LNCaP clone FGC (cell line): ENCODE measurements around the gene LRTM2.

Source experiments
- DNase-seq: peaks from one replicate; pipeline ENCODE4 v3.0.0-alpha.2; 2011; ENCODE audit warnings: low read depth
- H3K4me3 ChIP-seq: 2 replicates; pipeline ENCODE4 v1.5.1; 2011; ENCODE audit warnings: mild to moderate bottlenecking, low read depth, low read length, control low read depth
- CTCF ChIP-seq: IDR thresholded peaks from 2 replicates; pipeline ENCODE4 v1.5.1; 2012; ENCODE audit warnings: mild to moderate bottlenecking; ENCODE audit not compliant: control insufficient read depth, insufficient read depth; ENCODE audit errors: extremely low read depth

Gene LRTM2

GRCh38 chr12:1845427-1845826, 25.1 kb downstream of the LRTM2 start:
- DNase-seq, result no peak
- no peak for TF ChIP-seq CTCF
- H3K4me3 ChIP-seq, result no peak overlapping the region

- TF ChIP-seq CTCF, result no peak
- DNase-seq, result no peak
- no peak overlapping the region for H3K4me3 ChIP-seq
Measured at GRCh38 chr12:1845886-1846285, 25.5 kb downstream of the LRTM2 start.

DNA sequence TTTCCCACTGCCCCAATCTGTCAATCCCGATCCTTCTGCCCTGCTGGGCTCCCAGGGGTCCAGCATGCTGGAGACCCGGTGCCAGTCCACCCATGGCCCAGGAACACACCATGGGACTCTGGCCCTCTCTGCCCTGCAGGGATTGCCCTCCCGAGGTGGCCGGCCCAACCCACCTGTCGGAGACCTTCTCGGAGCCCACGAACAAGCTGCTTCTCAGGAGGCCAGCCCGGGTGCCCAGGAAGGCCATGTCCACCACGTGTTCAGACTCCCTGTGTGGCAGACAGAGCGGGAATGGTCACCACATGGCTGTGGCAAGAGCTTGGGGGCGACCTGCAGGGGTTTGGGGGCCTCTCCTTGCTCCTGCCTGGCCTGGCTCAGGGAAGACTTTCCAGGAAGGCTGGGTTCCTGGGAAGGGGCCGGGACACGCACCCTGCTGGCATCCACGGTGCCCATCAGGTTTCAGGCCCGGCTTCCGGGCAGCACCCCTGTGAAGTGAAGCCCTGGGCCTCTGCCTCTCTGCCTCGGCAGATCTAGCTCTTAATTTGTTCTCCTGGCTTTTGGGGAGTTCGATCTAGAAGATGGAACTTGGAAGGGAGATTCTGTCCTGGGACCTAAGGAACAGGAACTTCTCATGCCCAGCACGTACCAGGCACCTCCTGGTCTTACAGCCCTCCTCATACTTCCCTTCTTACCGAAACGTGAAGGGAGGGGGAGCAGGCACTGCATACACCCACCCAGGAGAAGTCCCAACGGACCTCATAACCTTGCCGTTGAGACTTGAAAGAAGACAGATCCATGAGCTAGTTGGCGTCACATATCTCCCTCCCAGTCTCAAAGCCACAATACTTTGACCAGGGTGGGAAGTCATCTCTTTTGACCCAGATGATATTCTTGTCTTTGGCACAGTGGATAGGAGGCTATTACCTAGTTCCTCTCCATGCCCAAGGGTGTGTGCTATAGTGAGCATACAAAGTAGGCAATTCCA, 26.3 kb downstream of the LRTM2 start:
- no peak for DNase-seq
- H3K4me3 ChIP-seq, result no peak overlapping the region
- TF ChIP-seq CTCF, result no peak

- no peak overlapping the region for H3K4me3 ChIP-seq
- no peak for DNase-seq
- no peak for TF ChIP-seq CTCF
Measured at GRCh38 chr12:1847411-1847810, 27.0 kb downstream of the LRTM2 start.

GRCh38 chr12:1848146-1848545, 27.8 kb downstream of the LRTM2 start:
- no peak overlapping the region for H3K4me3 ChIP-seq
- TF ChIP-seq CTCF, result no peak
- no peak for DNase-seq

DNA sequence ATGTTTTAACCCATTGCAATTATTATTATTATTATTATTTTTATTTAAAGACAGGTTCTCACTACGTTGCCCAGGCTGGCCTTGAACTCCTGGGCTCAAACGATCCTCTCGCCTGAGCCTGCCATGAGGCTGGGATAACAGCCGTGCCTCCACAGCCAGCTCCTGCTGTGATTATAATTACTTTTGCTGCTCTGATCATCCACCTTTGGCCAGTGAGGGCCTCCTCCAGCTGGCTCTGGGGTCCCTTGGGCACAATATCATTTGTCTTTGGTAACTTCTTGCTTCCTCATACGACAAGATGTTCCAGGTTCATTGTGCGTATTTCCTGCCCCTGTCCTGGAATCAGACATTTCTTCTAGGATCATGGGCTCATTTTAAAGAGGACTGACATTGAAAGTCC, 28.4 kb downstream of the LRTM2 start:
- TF ChIP-seq CTCF, result no peak
- no peak for DNase-seq
- H3K4me3 ChIP-seq, result no peak overlapping the region
